Trophoblast cell (in vitro differentiated cells and primary cell): ENCODE data around the gene CD99.
A peak's percentile ranks its signal among the peaks of the same experiment; 100 is the strongest.

Source experiments
- DNase-seq, 2 donors: peaks; one replicate each; pipeline ENCODE4 v3.0.0-alpha.2; 2016
- H2AFZ ChIP-seq: 2 replicates; pipeline ENCODE4 v1.6.1; 2013; ENCODE audit warnings: low read length, moderate library complexity, mild to moderate bottlenecking; ENCODE audit not compliant: insufficient read depth, poor library complexity
- H2AK5ac ChIP-seq: 2 replicates; pipeline ENCODE4 v1.6.1; 2013; ENCODE audit warnings: mild to moderate bottlenecking, low read length
- H2BK120ac ChIP-seq: 2 replicates; pipeline ENCODE4 v1.6.1; 2013; ENCODE audit warnings: low read length, mild to moderate bottlenecking, moderate library complexity; ENCODE audit not compliant: insufficient read depth, poor library complexity
- H2BK12ac ChIP-seq: 2 replicates; pipeline ENCODE4 v1.6.1; 2013; ENCODE audit warnings: mild to moderate bottlenecking, low read length, moderate library complexity
- H2BK5ac ChIP-seq: 2 replicates; pipeline ENCODE4 v1.6.1; 2013; ENCODE audit warnings: low read length, low read depth, moderate library complexity, mild to moderate bottlenecking; ENCODE audit not compliant: poor library complexity
- H3K14ac ChIP-seq: 2 replicates; pipeline ENCODE4 v1.6.1; 2013; ENCODE audit warnings: mild to moderate bottlenecking, low read length
- H3K18ac ChIP-seq: 2 replicates; pipeline ENCODE4 v1.6.1; 2013; ENCODE audit warnings: mild to moderate bottlenecking, low read length
- H3K23ac ChIP-seq: 2 replicates; pipeline ENCODE4 v1.6.1; 2013; ENCODE audit warnings: low read length
- H3K27ac ChIP-seq: 2 replicates; pipeline ENCODE4 v1.5.1; 2013; ENCODE audit warnings: low read depth, mild to moderate bottlenecking, inconsistent platforms, low read length, moderate library complexity
- H3K27me3 ChIP-seq: 2 replicates; pipeline ENCODE4 v1.6.1; 2013; ENCODE audit warnings: inconsistent platforms, mild to moderate bottlenecking, low read length, moderate library complexity; ENCODE audit not compliant: insufficient read depth
- H3K36me3 ChIP-seq, 2 experiments: 1 replicate in 1 of 2; 2 replicates in 1 of 2; pipeline ENCODE4 v1.6.1; 2013; ENCODE audit warnings: low read length in 2 of 2, mild to moderate bottlenecking in 2 of 2, moderate library complexity in 1 of 2; ENCODE audit not compliant: insufficient read depth in 2 of 2, control insufficient read depth in 1 of 2
- H3K4ac ChIP-seq: 2 replicates; pipeline ENCODE4 v1.6.1; 2013; ENCODE audit warnings: low read depth, mild to moderate bottlenecking, low read length, moderate library complexity
- H3K4me1 ChIP-seq, 2 experiments: 1 replicate in 1 of 2; 2 replicates in 1 of 2; pipeline ENCODE4 v1.6.1; 2013; ENCODE audit warnings: low read length in 2 of 2, mild to moderate bottlenecking in 2 of 2, moderate library complexity in 1 of 2; ENCODE audit not compliant: insufficient read depth in 2 of 2, control insufficient read depth in 1 of 2
- H3K4me2 ChIP-seq: 2 replicates; pipeline ENCODE4 v1.6.1; 2013; ENCODE audit warnings: inconsistent platforms, mild to moderate bottlenecking, low read length, moderate library complexity
- H3K4me3 ChIP-seq: 2 replicates; pipeline ENCODE4 v1.5.1; 2013; ENCODE audit warnings: mild to moderate bottlenecking, low read depth, low read length, inconsistent platforms
- H3K79me1 ChIP-seq: one replicate; pipeline ENCODE4 v1.6.1; 2013; ENCODE audit warnings: low read length
- H3K79me2 ChIP-seq: 2 replicates; pipeline ENCODE4 v1.6.1; 2013; ENCODE audit warnings: low read length, mild to moderate bottlenecking; ENCODE audit not compliant: control insufficient read depth, insufficient read depth, poor library complexity
- H3K9ac ChIP-seq: 2 replicates; pipeline ENCODE4 v1.6.1; 2013; ENCODE audit warnings: mild to moderate bottlenecking, low read length
- H3K9me3 ChIP-seq: 2 replicates; pipeline ENCODE4 v1.6.1; 2013; ENCODE audit warnings: low read depth, mild to moderate bottlenecking, control low read depth, inconsistent platforms, low read length; ENCODE audit not compliant: insufficient read depth
- H4K12ac ChIP-seq: 2 replicates; pipeline ENCODE4 v1.6.1; 2013; ENCODE audit warnings: low read depth, mild to moderate bottlenecking, low read length, moderate library complexity
- H4K8ac ChIP-seq: 2 replicates; pipeline ENCODE4 v1.6.1; 2013; ENCODE audit warnings: low read depth, mild to moderate bottlenecking, low read length, moderate library complexity
- H4K91ac ChIP-seq: one replicate; pipeline ENCODE4 v1.6.1; 2013; ENCODE audit warnings: low read depth, mild to moderate bottlenecking, low read length, moderate library complexity
- WGBS: extraction: QIAGEN DNeasy Blood & Tissue Kit; methylation state at CpG from one replicate; pipeline ENCODE4 v1.1.7; 2013; ENCODE audit warnings: missing lambda C conversion rate; ENCODE audit not compliant: insufficient read length, insufficient coverage; ENCODE audit errors: extremely low coverage; 5-methylcytosine and 5-hydroxymethylcytosine counted together

CD99 gene

GRCh38 chrX:2645563-2645962, 45.5 kb upstream of the CD99 start:
- Histone ChIP-seq H3K9me3 (peaks cover 2% of the 10 kb centered on the region), H3K4me2 (no peak overlapping the region), H3K79me1 (no peaks in the 10 kb centered on the region), H2BK12ac (no peak overlapping the region), H4K12ac (no peak overlapping the region), H3K4me1 (no peaks in the 10 kb centered on the region), H3K4me3 (no peak overlapping the region), H4K8ac (no peak overlapping the region), H3K9ac (no peak overlapping the region), H2AFZ (no peak overlapping the region), H3K79me2 (no peaks in the 10 kb centered on the region), H3K18ac (no peak overlapping the region), H3K27me3 (no peaks in the 10 kb centered on the region), H3K23ac (peak overlapping the region; percentile 80), H3K4ac (no peak overlapping the region), H3K27ac (no peak overlapping the region), H3K36me3 (peaks cover 6 to 20% of the 10 kb centered on the region in 2 experiments), H2BK5ac (no peak overlapping the region), H2AK5ac (no peak overlapping the region), H4K91ac (no peak overlapping the region), H2BK120ac (no peak overlapping the region), H3K14ac (no peak overlapping the region)
- no peak for DNase-seq
- WGBS: no CpG with 5 or more reads among the region's 5 CpGs

GRCh38 chrX:2647627-2648026, 43.5 kb upstream of the CD99 start:
- H3K4me3 ChIP-seq: no peak overlapping the region
- H3K9me3 ChIP-seq: peaks cover 2% of the 10 kb centered on the region
- no peak overlapping the region for H2AK5ac ChIP-seq
- no peak overlapping the region for H2AFZ ChIP-seq
- no peak overlapping the region for H3K4me2 ChIP-seq
- no peak overlapping the region for H3K27ac ChIP-seq
- H3K79me2 ChIP-seq: no peaks in the 10 kb centered on the region
- H4K8ac ChIP-seq: no peak overlapping the region
- no peak overlapping the region for H3K9ac ChIP-seq
- H4K91ac ChIP-seq: no peak overlapping the region
- H3K4ac ChIP-seq: no peak overlapping the region
- no CpG with 5 or more reads among the region's 3 CpGs for WGBS
- H3K18ac ChIP-seq: no peak overlapping the region
- H2BK120ac ChIP-seq: no peak overlapping the region
- no peaks in the 10 kb centered on the region for H3K79me1 ChIP-seq
- DNase-seq: no peak
- H4K12ac ChIP-seq: no peak overlapping the region
- no peak overlapping the region for H2BK12ac ChIP-seq
- no peak overlapping the region for H3K14ac ChIP-seq
- H2BK5ac ChIP-seq: no peak overlapping the region
- no peaks in the 10 kb centered on the region for H3K4me1 ChIP-seq
- H3K27me3 ChIP-seq: no peaks in the 10 kb centered on the region
- H3K36me3 ChIP-seq: peaks cover 7 to 11% of the 10 kb centered on the region in 2 experiments
- H3K23ac ChIP-seq: no peak overlapping the region

DNA sequence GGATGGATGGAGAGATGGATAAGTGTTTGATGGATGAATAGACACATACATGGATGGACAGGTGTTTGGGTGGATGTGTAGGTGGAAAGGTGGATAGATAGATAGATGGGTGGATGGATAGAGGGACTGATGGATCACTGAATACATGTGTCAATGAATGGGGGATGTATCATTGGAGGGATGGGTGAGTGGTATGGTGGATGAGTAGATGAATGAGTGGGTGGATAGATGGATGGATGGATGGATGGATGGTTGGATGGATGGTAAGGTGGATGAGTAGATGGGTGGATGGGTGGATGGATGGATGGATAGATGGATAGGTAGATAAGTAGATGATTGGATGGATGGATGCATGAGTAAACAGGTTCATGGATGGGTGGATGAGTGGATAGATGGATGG, 41.1 kb upstream of the CD99 start:
- no peak overlapping the region for H2AK5ac ChIP-seq
- no peak overlapping the region for H4K91ac ChIP-seq
- peaks cover 7 to 13% of the 10 kb centered on the region in 2 experiments for H3K36me3 ChIP-seq
- H3K9ac ChIP-seq: no peak overlapping the region
- no peaks in the 10 kb centered on the region for H3K4me1 ChIP-seq
- H2BK120ac ChIP-seq: no peak overlapping the region
- H3K4ac ChIP-seq: no peak overlapping the region
- H3K18ac ChIP-seq: no peak overlapping the region
- H3K4me2 ChIP-seq: no peak overlapping the region
- no peak overlapping the region for H4K8ac ChIP-seq
- peaks cover 2% of the 10 kb centered on the region for H3K9me3 ChIP-seq
- H3K27me3 ChIP-seq: no peaks in the 10 kb centered on the region
- H3K79me1 ChIP-seq: no peaks in the 10 kb centered on the region
- H2BK12ac ChIP-seq: no peak overlapping the region
- no peak overlapping the region for H3K4me3 ChIP-seq
- no peak overlapping the region for H3K27ac ChIP-seq
- H3K14ac ChIP-seq: no peak overlapping the region
- H2BK5ac ChIP-seq: no peak overlapping the region
- no peak overlapping the region for H2AFZ ChIP-seq
- H3K79me2 ChIP-seq: no peaks in the 10 kb centered on the region
- DNase-seq: no peak
- no peak overlapping the region for H4K12ac ChIP-seq
- H3K23ac ChIP-seq: no peak overlapping the region

GRCh38 chrX:2650865-2651264, 40.2 kb upstream of the CD99 start:
- no peak overlapping the region for H2AFZ ChIP-seq
- no peak overlapping the region for H2BK5ac ChIP-seq
- H3K14ac ChIP-seq: no peak overlapping the region
- no peak overlapping the region for H2AK5ac ChIP-seq
- DNase-seq: no peak
- no peak overlapping the region for H3K9ac ChIP-seq
- no peak overlapping the region for H3K4ac ChIP-seq
- H4K91ac ChIP-seq: no peak overlapping the region
- H3K27me3 ChIP-seq: no peaks in the 10 kb centered on the region
- no peaks in the 10 kb centered on the region for H3K4me1 ChIP-seq
- H3K27ac ChIP-seq: no peak overlapping the region
- no CpG with 5 or more reads among the region's 7 CpGs for WGBS
- H3K9me3 ChIP-seq: no peaks in the 10 kb centered on the region
- H3K79me1 ChIP-seq: no peaks in the 10 kb centered on the region
- H3K23ac ChIP-seq: no peak overlapping the region
- H2BK12ac ChIP-seq: no peak overlapping the region
- H3K79me2 ChIP-seq: no peaks in the 10 kb centered on the region
- H3K36me3 ChIP-seq: peaks cover 7 to 13% of the 10 kb centered on the region in 2 experiments
- H4K8ac ChIP-seq: no peak overlapping the region
- no peak overlapping the region for H4K12ac ChIP-seq
- H3K18ac ChIP-seq: no peak overlapping the region
- no peak overlapping the region for H2BK120ac ChIP-seq
- H3K4me2 ChIP-seq: no peak overlapping the region
- no peak overlapping the region for H3K4me3 ChIP-seq
